ENCODE measurements around the gene THBS2. TPM values are rescaled to one million over a fixed set of nuclear protein-coding genes. Genes with fewer than 3 reads are reported as not detected.

THBS2 gene
- total and polyA plus RNA-seq, 2 of the 8 experiments (the other 6 are each of a cell fraction or from before 2014, with no cell fraction given), result 11.0 to 22.5 TPM

DNA sequence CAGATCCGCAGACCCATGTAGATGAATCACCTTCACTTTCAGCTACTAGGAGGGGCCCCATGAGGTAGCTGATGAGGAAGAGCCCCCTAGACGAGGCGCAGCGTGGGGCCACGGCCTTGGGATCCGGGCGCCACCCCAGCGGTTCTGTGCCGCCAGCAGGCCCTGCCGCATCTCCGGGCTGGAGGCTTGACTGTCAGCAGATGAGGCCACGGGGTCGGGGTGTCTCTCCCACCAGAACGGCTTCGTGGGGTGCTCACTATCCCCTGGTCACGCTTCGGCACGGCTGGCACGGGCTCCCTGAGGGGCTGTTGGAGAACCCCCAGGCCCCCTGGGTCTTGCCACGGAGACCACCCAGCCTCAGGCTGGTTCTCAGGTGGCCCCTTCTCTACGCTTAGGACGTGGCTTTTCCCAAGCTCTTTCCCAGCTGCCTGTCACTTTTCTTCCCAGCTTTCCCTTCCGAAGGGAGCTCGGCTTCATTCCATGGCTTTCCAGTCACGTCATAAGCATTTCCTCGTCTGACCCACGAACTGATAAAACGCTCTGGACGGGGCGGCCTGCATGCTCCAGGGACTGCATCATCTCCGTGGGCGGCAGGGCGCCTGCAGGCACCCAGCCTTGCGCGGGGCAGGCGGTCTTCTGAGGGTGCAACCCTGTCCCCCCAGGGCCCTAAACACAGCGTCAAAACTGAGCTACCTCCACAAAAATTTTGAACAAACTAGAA lies 85.9 kb downstream of the THBS2 start:
- no peak overlapping the region for H3K4me2 ChIP-seq (ENCODE audit: insufficient read depth in 1 of 2, low read depth in 2 of 2, low read length in 2 of 2)
- no peak overlapping the region for H4K8ac ChIP-seq (ENCODE audit: extremely low read depth, insufficient read depth, low read length)
- H3K23me2 ChIP-seq (ENCODE audit: low read depth, low read length), result no peaks in the 10 kb centered on the region
- H2BK5ac ChIP-seq (ENCODE audit: low read depth, low read length), result no peak overlapping the region
- H4K5ac ChIP-seq (ENCODE audit: insufficient read length, low read depth, low read length), result no peak overlapping the region
- ChIA-PET POLR2A (ENCODE audit: partially characterized antibody) (no interaction called here), CTCF (ENCODE audit: partially characterized antibody) (interaction anchor here (0.9 kb wide), 1 partner anchor 19 kb away, joined by 3 read pairs; no protein-coding TSS in a partner anchor)
- no peak overlapping the region for H4K91ac ChIP-seq (replicated peaks; ENCODE audit: insufficient read length, low read length)
- TF ChIP-seq TEAD4 (IDR thresholded peaks at IDR 0.05; ENCODE audit: low read depth, low read length) (no peak), TAF1 (IDR thresholded peaks at IDR 0.05; ENCODE audit: low read depth, low read length) (no peak), POLR2AphosphoS5 (IDR thresholded peaks at IDR 0.05; ENCODE audit: low read depth, low read length) (no peak), SP4 (IDR thresholded peaks at IDR 0.05; ENCODE audit: low read length) (no peak), FOSL1 (IDR thresholded peaks at IDR 0.05; ENCODE audit: insufficient read depth, low read depth, low read length) (no peak), BCL11A (IDR thresholded peaks at IDR 0.05; ENCODE audit: low read depth in 2 of 2, low read length in 2 of 2) (no peak), RAD21 (IDR thresholded peaks at IDR 0.05 in 1 of 2, conservative IDR thresholded peaks at IDR 0.05 in 1 of 2; ENCODE audit: low read depth in 2 of 2, low read length in 2 of 2) (no peak), SAP30 (IDR thresholded peaks at IDR 0.05; ENCODE audit: insufficient read depth, insufficient replicate concordance, low read length) (no peak), CBX8 (IDR thresholded peaks at IDR 0.05; ENCODE audit: borderline replicate concordance, low read depth, low read length) (no peak), TAF7 (optimal IDR thresholded peaks at IDR 0.05; ENCODE audit: borderline replicate concordance, low read depth, low read length) (no peak)
- H2BK15ac ChIP-seq (ENCODE audit: low read length), result no peak overlapping the region
- DNase-seq (ENCODE audit: low read depth in 1 of 2, low spot score in 2 of 2) (no peak), FAIRE-seq (no peak)
- H3K18ac ChIP-seq (ENCODE audit: extremely low read depth, low read length), result no peak overlapping the region
- no peak overlapping the region for H2AFZ ChIP-seq (ENCODE audit: low read length)
- no peak overlapping the region for H2BK12ac ChIP-seq (ENCODE audit: low read depth, low read length)
- no peaks in the 10 kb centered on the region for H3K36me3 ChIP-seq (ENCODE audit: control insufficient read depth in 2 of 4, insufficient read depth in 4 of 4, low read length in 3 of 4)
- 93% methylated on average over 34 of the region's 37 CpGs; no CpG with 5 or more reads in 1 of the 2 experiments for WGBS, 2 experiments (ENCODE audit: extremely low coverage in 1 of 2, insufficient coverage in 1 of 2, insufficient read length in 1 of 2, insufficient replicate concordance in 2 of 2, low coverage in 1 of 2, low lambda C conversion rate in 2 of 2, missing lambda C conversion rate in 1 of 2)
- no peaks in the 10 kb centered on the region for H3K79me2 ChIP-seq (ENCODE audit: control insufficient read depth in 1 of 2, insufficient read depth in 2 of 2, low read length in 2 of 2)
- H3K4me3 ChIP-seq (ENCODE audit: extremely low read depth in 1 of 4, insufficient read depth in 2 of 4, low read depth in 3 of 4, low read length in 4 of 4), result no peak overlapping the region
- H3K27me3 ChIP-seq (replicated peaks in 1 of 4; ENCODE audit: control insufficient read depth in 3 of 4, extremely low read depth in 1 of 4, insufficient read depth in 3 of 4, low read length in 3 of 4), result no peaks in the 10 kb centered on the region
- H3K4me1 ChIP-seq (replicated peaks in 1 of 4; ENCODE audit: control insufficient read depth in 3 of 4, insufficient read depth in 4 of 4, low read length in 3 of 4), result no peaks in the 10 kb centered on the region
- H2AK5ac ChIP-seq (ENCODE audit: low read depth, low read length), result no peak overlapping the region
- no peak overlapping the region for H3K27ac ChIP-seq (ENCODE audit: low read depth, low read length)
- H2BK20ac ChIP-seq (ENCODE audit: low read length), result no peak overlapping the region
- H3K9me3 ChIP-seq (ENCODE audit: insufficient read depth in 2 of 2, low read depth in 1 of 2, low read length in 1 of 2), result peaks cover 0 to 3% of the 10 kb centered on the region in 2 experiments; a peak in 1 of 4 replicates
- H2BK120ac ChIP-seq (replicated peaks; ENCODE audit: low read depth, low read length), result no peak overlapping the region
- no peaks in the 10 kb centered on the region for H3K79me1 ChIP-seq (ENCODE audit: low read depth, low read length)
- no peak overlapping the region for H3K23ac ChIP-seq (ENCODE audit: insufficient read length)
- H3K9ac ChIP-seq (replicated peaks in 1 of 4; ENCODE audit: extremely low read depth in 1 of 4, low read depth in 3 of 4, low read length in 3 of 4), result no peak overlapping the region
- no peak overlapping the region for H3K14ac ChIP-seq (ENCODE audit: insufficient read length)
- no peaks in the 10 kb centered on the region for H4K20me1 ChIP-seq (replicated peaks in 1 of 2; ENCODE audit: control insufficient read depth in 1 of 2, insufficient read depth in 2 of 2, low read length in 2 of 2)
- H3K56ac ChIP-seq (replicated peaks; ENCODE audit: insufficient read length, low read depth, low read length), result no peak overlapping the region
- H3K4ac ChIP-seq (replicated peaks; ENCODE audit: insufficient read length, low read depth, low read length), result no peak overlapping the region

Data from H1 (cell line).